Activated gamma-delta T cell treated with anti-CD3 and anti-CD28 coated beads, Interleukin-2, amount 50 U/mL, for 16 hours (primary cell): ENCODE data around the gene IL20RA.
"Not testable (repeated sequence)": the region's sequence is repeated elsewhere in the genome, so short reads cannot be mapped to it uniquely, and the experiment has no call there.

Experiments
- DNase-seq: peaks from one replicate; pipeline ENCODE4 v3.0.0-alpha.2; 2020; ENCODE audit warnings: low read depth

Gene IL20RA

GRCh38 chr6:137008204-137008603 is 36.6 kb downstream of the IL20RA start:
- no peak for DNase-seq

DNA sequence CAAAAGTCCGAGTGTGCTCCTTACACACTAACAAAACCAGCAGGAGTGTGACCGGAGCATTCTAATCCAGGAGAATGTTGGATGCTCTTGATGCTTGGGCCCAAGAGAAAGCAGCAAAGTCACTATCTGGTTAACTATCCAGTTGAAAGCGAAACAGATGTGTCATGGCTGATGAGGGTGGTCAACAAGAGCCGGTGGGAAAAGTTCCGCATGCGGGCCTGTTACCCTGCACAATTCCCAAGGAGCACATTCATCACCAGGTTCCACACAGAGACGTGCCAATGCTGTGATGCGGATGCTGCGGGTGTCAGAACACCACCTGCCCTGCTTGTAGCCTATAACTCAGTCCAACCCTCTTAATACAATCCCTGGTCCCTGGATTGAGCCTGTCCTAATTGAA is 38.7 kb downstream of the IL20RA start:
- no peak for DNase-seq

GRCh38 chr6:137005073-137005472 is 39.7 kb downstream of the IL20RA start:
- DNase-seq = no peak

GRCh38 chr6:137002505-137002904 is 42.3 kb downstream of the IL20RA start:
- no peak for DNase-seq

GRCh38 chr6:137001977-137002302 is 42.8 kb downstream of the IL20RA start:
- DNase-seq = no peak

- no peak for DNase-seq
Measured at GRCh38 chr6:137001299-137001976, 43.3 kb downstream of the IL20RA start.

GRCh38 chr6:137000825-137001224 is 43.9 kb downstream of the IL20RA start:
- no peak for DNase-seq

- DNase-seq = no peak
Measured at GRCh38 chr6:136995521-136995920, 49.2 kb downstream of the IL20RA start.

GRCh38 chr6:136994782-136995181 is 50.0 kb downstream of the IL20RA start:
- DNase-seq = no peak

- no peak for DNase-seq
Measured at GRCh38 chr6:136992113-136992512, 52.7 kb downstream of the IL20RA start.

DNA sequence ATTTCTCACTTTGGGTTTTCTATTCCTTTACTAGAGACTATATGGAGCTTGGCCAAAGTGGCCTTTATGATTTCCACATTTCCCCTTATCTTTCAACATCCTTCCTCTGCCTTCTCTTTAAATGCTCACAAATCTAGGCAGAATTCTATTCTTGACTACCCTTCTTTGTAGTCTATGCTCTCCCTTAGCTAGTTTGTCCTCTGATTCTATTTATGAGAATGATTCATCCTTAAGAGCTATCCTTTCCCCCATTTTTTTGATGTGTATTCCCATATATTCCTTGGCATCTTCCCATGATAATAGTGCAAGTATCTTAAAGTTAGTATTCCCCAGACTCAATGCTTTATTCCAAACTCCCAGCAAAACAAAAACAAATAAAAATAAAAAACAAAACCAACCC is 53.1 kb downstream of the IL20RA start:
- no peak for DNase-seq

- DNase-seq = no peak
Measured at GRCh38 chr6:136990754-136991153, 54.0 kb downstream of the IL20RA start.

GRCh38 chr6:136990242-136990578 is 54.6 kb downstream of the IL20RA start:
- DNase-seq = no peak

- DNase-seq = no peak
Measured at GRCh38 chr6:136989571-136990241, 55.1 kb downstream of the IL20RA start.

DNA sequence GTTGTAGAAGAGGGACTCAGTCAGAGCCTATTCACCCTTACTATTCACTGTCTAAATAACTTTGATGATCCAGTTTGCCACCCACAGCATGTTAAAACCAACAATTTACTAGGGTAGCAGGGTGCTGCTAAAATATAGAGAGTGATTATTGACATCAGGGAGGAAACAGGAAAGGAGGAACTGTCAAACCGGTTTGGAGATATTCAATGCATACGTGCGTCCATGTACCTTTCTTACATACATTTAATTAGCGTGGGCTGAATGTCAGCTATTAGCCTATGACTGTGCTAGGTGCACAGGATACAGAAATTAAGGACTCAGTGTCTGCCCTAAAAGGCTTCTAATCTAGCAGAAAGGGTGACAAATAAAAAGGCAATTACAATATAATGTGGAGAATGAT is 57.2 kb downstream of the IL20RA start:
- DNase-seq = no peak

DNA sequence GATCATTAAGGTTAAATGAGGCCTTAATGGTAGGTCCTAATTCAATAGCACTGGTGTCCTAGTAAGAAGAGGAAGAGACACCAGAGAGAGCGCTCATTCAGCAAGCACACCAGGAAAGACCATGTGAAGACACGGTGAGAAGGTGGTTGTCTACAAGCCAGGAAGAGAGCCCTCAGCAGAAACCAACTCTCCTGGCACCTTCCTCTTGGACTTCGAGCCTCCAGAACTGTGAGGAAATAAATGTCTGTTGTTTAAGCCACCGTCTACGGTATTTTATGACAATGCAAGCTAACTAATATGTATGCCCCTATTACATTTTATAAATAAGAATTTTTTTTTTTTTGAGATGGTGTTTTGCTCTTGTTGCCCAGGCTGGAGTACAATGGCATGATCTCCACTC is 59.3 kb downstream of the IL20RA start:
- no peak for DNase-seq

GRCh38 chr6:136984578-136984977 is 60.2 kb downstream of the IL20RA start:
- DNase-seq = no peak

DNA sequence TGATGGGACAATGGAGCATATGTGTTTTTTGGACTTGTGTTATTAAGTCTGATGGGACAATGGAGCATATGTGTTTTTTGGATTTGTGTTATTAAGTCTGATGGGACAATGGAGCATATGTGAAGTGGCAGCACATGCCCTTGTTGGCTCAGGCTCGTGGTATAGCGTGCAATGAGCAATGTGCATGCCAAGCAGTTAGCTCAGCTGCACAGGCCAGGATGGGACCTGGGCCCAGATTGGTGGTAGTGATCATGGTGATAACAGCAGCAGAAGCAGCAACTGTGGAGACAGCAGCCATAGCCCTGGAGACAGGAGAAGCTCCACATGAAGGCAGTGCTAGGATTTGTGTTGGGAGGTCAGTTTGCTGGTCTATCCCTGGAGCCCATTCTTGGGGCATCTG is 61.1 kb downstream of the IL20RA start:
- no peak for DNase-seq

GRCh38 chr6:136982928-136983327 is 61.8 kb downstream of the IL20RA start:
- no peak for DNase-seq

- no peak for DNase-seq
Measured at GRCh38 chr6:136980070-136980469, 64.7 kb downstream of the IL20RA start.

GRCh38 chr6:136979206-136979605 is 65.6 kb downstream of the IL20RA start:
- no peak for DNase-seq

GRCh38 chr6:136977075-136977474 is 67.7 kb downstream of the IL20RA start:
- no peak for DNase-seq

DNA sequence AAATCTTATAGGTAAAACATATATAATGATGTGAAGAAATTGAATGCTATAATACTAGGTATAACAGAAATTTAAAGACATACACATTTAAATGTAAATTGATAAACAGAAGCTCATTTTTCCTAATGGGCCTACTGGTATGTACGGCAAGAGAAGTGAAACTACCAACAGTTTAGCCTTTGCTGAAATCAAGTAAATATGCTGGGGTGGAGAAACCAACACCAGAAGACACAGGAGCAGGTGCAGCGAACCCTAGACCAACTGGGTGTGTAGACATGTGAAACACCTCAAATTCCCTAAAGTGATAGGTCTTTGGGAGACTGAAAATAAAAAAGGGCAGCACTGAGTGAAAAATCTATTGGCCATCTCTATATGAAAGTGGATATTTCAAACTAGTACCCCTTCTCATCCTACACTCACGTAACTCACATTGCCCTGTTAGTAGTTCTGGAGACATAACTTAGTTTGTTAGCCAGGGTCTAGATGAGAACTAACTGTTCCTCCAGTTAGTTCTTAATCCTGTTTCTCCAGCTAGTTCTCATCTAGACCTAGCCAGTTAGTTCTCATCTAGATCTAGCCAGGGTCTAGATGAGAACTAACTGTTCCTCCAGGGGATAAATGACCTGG is 69.6 kb downstream of the IL20RA start:
- DNase-seq = no peak

DNA sequence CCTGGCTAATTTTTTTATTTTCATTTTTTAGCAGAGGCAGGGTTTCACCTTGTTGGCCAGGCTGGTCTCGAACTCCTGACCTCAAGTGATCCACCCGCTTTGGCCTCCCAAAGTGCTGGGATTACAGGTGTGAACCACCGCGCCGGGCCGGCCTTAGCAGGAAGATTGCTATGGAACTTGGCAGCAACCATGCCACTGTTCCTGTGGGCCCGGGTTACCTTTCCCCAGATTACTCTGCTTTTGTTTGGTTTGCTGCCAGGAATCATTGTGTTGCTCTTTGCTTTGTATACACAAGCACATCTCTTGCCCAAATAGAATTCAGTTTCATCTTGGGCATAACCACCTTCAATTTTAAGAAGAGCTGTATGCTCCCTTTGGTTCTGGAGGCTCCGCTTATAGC is 71.0 kb downstream of the IL20RA start:
- not testable (repeated sequence) for DNase-seq
